ENCODE data around the gene MXD1. TPM values are rescaled to one million over a fixed set of nuclear protein-coding genes. Genes with fewer than 3 reads are reported as not detected.
"Not testable (repeated sequence)": the region's sequence is repeated elsewhere in the genome, so short reads cannot be mapped to it uniquely, and the experiment has no call there.

The MXD1 gene
- total RNA-seq, 2 donors from 2014 or later = 0.73 to 5.5 TPM

DNA sequence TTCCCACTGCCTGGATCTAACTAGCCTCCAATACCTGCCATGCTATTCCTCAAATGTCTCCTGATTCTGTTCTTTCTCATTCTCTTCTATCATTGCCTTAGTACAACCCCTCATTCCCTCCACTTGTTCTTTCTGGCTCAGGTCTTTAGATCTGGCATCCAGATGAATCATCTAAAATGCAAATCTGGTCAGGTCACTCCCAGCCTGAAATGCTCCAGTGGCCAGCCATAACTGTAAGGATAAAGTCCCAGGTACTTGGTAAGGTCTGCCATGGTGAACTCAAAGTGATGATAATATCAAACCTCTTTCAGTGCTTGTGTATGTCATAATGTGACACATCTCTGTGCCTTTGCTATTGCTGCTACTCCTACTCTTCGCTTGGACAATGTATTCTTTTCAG lies 24.0 kb upstream of the MXD1 start:
- Histone ChIP-seq H3K27me3 (ENCODE audit: control insufficient read depth, insufficient read depth, low read length, poor library complexity, severe bottlenecking) (peaks cover 34% of the 10 kb centered on the region), H3K36me3 (ENCODE audit: control insufficient read depth, insufficient read depth, low read length) (peaks cover 10% of the 10 kb centered on the region), H3K4me1 (ENCODE audit: control insufficient read depth, insufficient read depth, low read length) (peaks cover 5% of the 10 kb centered on the region), H3K27ac (ENCODE audit: low read depth, low read length) (no peak overlapping the region), H3K4me3 (ENCODE audit: low read length) (no peak overlapping the region), H3K9ac (ENCODE audit: extremely low read depth, low read length, poor library complexity, severe bottlenecking) (no peak overlapping the region), H3K9me3 (ENCODE audit: control insufficient read depth, low read length) (peaks cover 28% of the 10 kb centered on the region)
- no peak overlapping the region for H3K27ac Mint-ChIP-seq
- no peak for DNase-seq
- peaks cover 6% of the 10 kb centered on the region for H3K36me3 Mint-ChIP-seq (ENCODE audit: low read depth)
- peaks cover 49% of the 10 kb centered on the region for H3K27me3 Mint-ChIP-seq (ENCODE audit: insufficient read depth)
- H3K9me3 Mint-ChIP-seq = peaks cover 14% of the 10 kb centered on the region
- peaks cover 2% of the 10 kb centered on the region for H3K4me1 Mint-ChIP-seq
- H3K4me3 Mint-ChIP-seq = no peak overlapping the region
- TF ChIP-seq, protein P1, sequence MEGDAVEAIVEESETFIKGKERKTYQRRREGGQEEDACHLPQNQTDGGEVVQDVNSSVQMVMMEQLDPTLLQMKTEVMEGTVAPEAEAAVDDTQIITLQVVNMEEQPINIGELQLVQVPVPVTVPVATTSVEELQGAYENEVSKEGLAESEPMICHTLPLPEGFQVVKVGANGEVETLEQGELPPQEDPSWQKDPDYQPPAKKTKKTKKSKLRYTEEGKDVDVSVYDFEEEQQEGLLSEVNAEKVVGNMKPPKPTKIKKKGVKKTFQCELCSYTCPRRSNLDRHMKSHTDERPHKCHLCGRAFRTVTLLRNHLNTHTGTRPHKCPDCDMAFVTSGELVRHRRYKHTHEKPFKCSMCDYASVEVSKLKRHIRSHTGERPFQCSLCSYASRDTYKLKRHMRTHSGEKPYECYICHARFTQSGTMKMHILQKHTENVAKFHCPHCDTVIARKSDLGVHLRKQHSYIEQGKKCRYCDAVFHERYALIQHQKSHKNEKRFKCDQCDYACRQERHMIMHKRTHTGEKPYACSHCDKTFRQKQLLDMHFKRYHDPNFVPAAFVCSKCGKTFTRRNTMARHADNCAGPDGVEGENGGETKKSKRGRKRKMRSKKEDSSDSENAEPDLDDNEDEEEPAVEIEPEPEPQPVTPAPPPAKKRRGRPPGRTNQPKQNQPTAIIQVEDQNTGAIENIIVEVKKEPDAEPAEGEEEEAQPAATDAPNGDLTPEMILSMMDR (conservative IDR thresholded peaks at IDR 0.05) = no peak
- 0% methylated on average over 1 of the region's 1 CpG; no CpG with 5 or more reads in 1 of the 2 experiments for WGBS, 2 experiments (ENCODE audit: insufficient coverage in 1 of 2, insufficient read length in 1 of 2)

DNA sequence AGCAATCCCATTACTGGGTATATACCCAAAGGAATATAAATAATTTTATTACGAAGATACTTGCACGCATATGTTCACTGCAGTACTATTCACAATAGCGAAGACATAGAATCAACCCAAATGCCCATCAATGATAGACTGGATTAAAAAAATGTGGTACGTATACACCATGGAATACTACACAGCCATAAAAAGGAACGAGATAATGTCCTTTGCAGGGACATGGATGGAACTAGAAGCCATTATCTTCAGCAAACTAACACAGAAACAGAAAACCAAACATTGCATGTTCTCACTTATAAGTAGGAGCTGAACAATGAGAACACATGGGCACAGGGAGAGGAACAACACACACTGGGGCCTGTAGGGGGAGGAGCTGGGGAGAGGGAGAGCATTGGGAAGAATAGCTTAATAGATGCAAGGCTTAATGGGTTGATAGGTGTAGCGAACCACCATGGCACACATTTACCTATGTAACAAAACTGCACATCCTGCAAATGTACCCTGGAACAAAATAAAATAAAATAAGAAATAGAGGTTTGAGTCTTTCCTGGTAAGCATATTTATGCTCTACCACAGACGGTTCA lies 22.0 kb upstream of the MXD1 start:
- peaks cover 40% of the 10 kb centered on the region for H3K27me3 Mint-ChIP-seq (ENCODE audit: insufficient read depth)
- H3K4me3 Mint-ChIP-seq = peak overlapping the region; percentile 95
- TF ChIP-seq, protein P1 (conservative IDR thresholded peaks at IDR 0.05) = peak; percentile 29
- not testable (repeated sequence) for H3K9ac ChIP-seq (ENCODE audit: extremely low read depth, low read length, poor library complexity, severe bottlenecking); H3K27ac Mint-ChIP-seq; H3K4me1 ChIP-seq (ENCODE audit: control insufficient read depth, insufficient read depth, low read length); H3K27ac ChIP-seq (ENCODE audit: low read depth, low read length); H3K4me1 Mint-ChIP-seq
- DNase-seq = peak; percentile 50
- peaks cover 28% of the 10 kb centered on the region for H3K36me3 ChIP-seq (ENCODE audit: control insufficient read depth, insufficient read depth, low read length)
- peaks cover 22% of the 10 kb centered on the region for H3K36me3 Mint-ChIP-seq (ENCODE audit: low read depth)
- WGBS, 2 experiments (ENCODE audit: insufficient coverage in 1 of 2, insufficient read length in 1 of 2) = 94% methylated on average over 6 of the region's 7 CpGs; no CpG with 5 or more reads in 1 of the 2 experiments
- H3K27me3 ChIP-seq (ENCODE audit: control insufficient read depth, insufficient read depth, low read length, poor library complexity, severe bottlenecking) = peaks cover 22% of the 10 kb centered on the region
- peaks cover 14% of the 10 kb centered on the region for H3K9me3 Mint-ChIP-seq
- peaks cover 17% of the 10 kb centered on the region for H3K9me3 ChIP-seq (ENCODE audit: control insufficient read depth, low read length)
- H3K4me3 ChIP-seq (ENCODE audit: low read length) = peak overlapping the region; percentile 92

DNA sequence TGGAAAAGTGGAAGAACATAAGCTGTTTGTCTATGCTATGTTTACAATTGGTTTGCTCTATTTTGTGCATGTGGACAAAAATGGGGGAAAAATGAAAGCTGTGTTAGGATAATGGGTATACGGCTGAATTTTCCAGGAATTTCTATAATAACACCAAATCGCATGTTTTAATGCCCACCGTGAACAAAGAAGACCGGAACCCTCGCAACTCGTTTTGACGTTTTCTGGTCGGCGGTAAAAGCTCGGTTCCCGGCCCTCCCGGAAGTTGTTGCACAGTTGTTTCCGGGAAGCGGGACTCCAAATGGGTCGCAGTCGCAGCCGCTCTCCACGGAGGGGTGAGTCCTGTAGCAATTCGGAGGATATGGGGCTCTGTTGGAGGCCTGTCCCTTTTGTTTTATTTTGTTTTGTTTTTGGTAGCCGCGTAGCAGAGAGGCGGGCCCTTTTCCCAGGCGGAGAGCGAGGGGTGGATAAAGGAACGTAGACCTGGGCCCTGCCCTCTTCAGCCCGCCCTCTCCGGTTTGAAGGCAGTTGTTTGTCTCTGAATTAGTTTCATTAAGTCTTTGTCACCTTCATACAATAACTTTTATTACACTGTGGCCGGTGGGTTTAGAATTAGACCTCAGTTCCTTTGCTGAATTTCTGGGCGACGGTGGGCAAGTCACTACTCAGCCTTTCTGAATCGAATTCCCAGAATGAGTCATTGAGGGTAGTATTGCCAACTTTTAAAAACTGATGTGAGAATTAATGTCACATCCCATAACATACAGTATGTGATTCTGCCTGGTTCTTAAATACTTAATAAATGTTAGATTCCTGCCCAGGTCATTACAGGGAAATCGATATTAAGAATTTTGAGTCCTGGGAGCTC lies 21.0 kb upstream of the MXD1 start, which contains the start of gene SNRNP27:
TSS of gene SNRNP27 (plus strand) at position 273 of the 868 bp plus-strand sequence. CDS start at position 302, 29 bp downstream.
- Mint-ChIP-seq H3K27ac (peak within 1 kb of the TSS; percentile 97), H3K36me3 (ENCODE audit: low read depth) (peaks cover 30% of the 10 kb centered on the region), H3K4me3 (peak within 1 kb of the TSS; percentile 95), H3K27me3 (ENCODE audit: insufficient read depth) (peaks cover 30% of the 10 kb centered on the region), H3K9me3 (peaks cover 8% of the 10 kb centered on the region), H3K4me1 (peaks cover 2% of the 10 kb centered on the region)
- Histone ChIP-seq H3K4me3 (ENCODE audit: low read length) (peak within 1 kb of the TSS; percentile 92), H3K9me3 (ENCODE audit: control insufficient read depth, low read length) (peaks cover 7% of the 10 kb centered on the region), H3K36me3 (ENCODE audit: control insufficient read depth, insufficient read depth, low read length) (peaks cover 35% of the 10 kb centered on the region), H3K4me1 (ENCODE audit: control insufficient read depth, insufficient read depth, low read length) (peaks cover 5% of the 10 kb centered on the region), H3K9ac (ENCODE audit: extremely low read depth, low read length, poor library complexity, severe bottlenecking) (peak within 1 kb of the TSS; percentile 88), H3K27ac (ENCODE audit: low read depth, low read length) (peak within 1 kb of the TSS; percentile 55), H3K27me3 (ENCODE audit: control insufficient read depth, insufficient read depth, low read length, poor library complexity, severe bottlenecking) (peaks cover 14% of the 10 kb centered on the region)
- WGBS, 2 experiments (ENCODE audit: insufficient coverage in 1 of 2, insufficient read length in 1 of 2) = 0 to 4% methylated on average over 18 to 32 of the region's 32 CpGs
- DNase-seq = peak; percentile 91
- TF ChIP-seq, protein P1 (conservative IDR thresholded peaks at IDR 0.05) = no peak

DNA sequence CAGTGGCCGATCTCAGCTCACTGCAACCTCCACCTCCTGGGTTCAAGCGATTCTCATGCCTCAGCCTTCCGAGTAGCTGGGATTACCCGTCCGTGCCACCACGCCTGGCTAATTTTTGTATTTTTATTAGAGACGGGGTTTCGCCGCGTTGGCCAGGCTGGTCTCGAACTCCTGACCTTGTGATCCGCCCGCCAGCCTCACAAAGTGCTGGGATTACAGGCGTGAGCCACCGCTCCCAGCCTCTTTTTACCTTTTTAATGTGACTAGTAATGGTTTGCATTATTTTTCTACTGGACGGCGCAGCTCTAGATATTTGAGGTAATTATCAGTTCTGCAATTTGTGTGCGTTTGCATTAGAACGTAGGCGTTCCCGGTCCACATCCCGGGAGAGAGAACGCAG lies 20.2 kb upstream of the MXD1 start:
- H3K4me1 ChIP-seq (ENCODE audit: control insufficient read depth, insufficient read depth, low read length); H3K9me3 Mint-ChIP-seq; H3K9me3 ChIP-seq (ENCODE audit: control insufficient read depth, low read length); H3K27ac ChIP-seq (ENCODE audit: low read depth, low read length); H3K4me1 Mint-ChIP-seq; DNase-seq: not testable (repeated sequence)
- peak overlapping the region; percentile 97 for H3K27ac Mint-ChIP-seq
- peak overlapping the region; percentile 92 for H3K4me3 ChIP-seq (ENCODE audit: low read length)
- peaks cover 37% of the 10 kb centered on the region for H3K36me3 Mint-ChIP-seq (ENCODE audit: low read depth)
- peak overlapping the region; percentile 88 for H3K9ac ChIP-seq (ENCODE audit: extremely low read depth, low read length, poor library complexity, severe bottlenecking)
- H3K4me3 Mint-ChIP-seq = peak overlapping the region; percentile 95
- WGBS, 2 experiments (ENCODE audit: insufficient coverage in 1 of 2, insufficient read length in 1 of 2) = 86% methylated on average over 22 to 23 of the region's 23 CpGs
- peaks cover 22% of the 10 kb centered on the region for H3K27me3 Mint-ChIP-seq (ENCODE audit: insufficient read depth)
- H3K27me3 ChIP-seq (ENCODE audit: control insufficient read depth, insufficient read depth, low read length, poor library complexity, severe bottlenecking) = peaks cover 14% of the 10 kb centered on the region
- peaks cover 42% of the 10 kb centered on the region for H3K36me3 ChIP-seq (ENCODE audit: control insufficient read depth, insufficient read depth, low read length)
